GM18951 (cell line): Measurements from ENCODE around the gene DLGAP5.
A peak's percentile ranks its signal among the peaks of the same experiment; 100 is the strongest.

Source experiments
- POLR2A ChIP-seq: IDR thresholded peaks from 4 replicates; pipeline ENCODE4 v1.6.1; 2011; ENCODE audit warnings: mild to moderate bottlenecking; ENCODE audit not compliant: insufficient read length, insufficient read depth; ENCODE audit errors: extremely low read depth
- in situ Hi-C: fragments of 300-500 bp; cut with MboI; formaldehyde crosslinking; loops from one replicate; pipeline ENCODE4 v1.12.0; 2022; ENCODE audit warnings: low sequenced_read_pairs, mixed read lengths, inconsistent platforms; ENCODE audit not compliant: unreplicated experiment

Gene DLGAP5

GRCh38 chr14:55131370-55132137, 59.8 kb downstream of the DLGAP5 start:
- TF ChIP-seq POLR2A: no peak
- in situ Hi-C loops: no loop called here

DNA sequence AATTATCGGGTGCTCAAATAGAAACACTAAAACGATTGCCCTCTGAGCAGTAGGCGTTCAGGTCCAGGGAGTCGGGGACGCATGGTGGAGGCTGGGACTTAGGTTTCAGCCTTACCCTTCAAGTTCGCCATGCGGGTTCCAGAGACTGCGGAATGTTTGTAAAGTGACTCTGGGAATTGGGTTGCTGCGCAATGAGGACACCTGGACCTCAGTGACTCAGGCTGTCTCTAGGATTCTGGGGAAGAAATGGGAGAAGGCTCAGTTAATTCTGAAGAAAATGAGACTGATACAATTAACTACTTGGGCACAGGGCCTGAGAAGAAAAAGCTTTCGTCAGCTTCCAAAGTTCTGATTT, 61.2 kb downstream of the DLGAP5 start:
- in situ Hi-C loops: no loop called here
- TF ChIP-seq POLR2A: no peak

DNA sequence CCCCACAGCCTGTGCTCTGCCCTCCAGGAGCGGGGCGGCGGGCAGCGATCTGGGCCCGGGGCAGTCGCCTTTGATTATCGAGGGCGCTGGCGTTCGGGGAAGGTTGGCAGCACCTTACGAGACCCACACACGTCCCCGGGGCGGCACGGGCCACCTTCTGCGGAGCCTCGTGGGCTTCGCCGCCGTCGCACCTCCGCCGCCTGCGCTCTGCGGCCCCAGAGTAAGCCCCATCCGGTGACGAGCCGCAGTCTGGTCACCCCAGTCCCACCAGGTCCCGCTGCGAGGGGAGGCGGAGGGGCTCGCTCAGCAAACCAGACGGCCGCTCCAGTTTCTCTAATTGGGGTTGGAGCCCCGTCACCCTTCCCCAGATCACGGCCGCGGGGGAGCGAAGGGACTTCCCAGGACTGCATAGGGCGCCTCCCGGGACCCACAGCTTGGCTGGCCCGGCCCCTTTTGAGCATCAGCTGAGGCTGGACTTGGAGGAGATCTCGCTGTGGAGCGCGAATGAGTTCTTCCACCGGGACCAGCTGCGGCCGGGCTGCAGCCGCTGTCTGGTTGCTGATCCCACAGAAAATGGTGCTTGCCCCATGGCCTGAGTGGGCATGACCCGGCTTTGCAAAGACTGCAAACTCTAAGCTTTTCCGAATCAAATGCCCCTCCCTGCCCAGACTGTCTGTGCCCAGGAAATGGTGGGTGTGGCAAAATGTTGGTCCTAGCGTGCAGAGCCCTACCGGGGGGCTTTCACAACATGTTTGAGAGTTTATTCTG, 61.8 kb downstream of the DLGAP5 start:
- peak; percentile 13 for TF ChIP-seq POLR2A
- in situ Hi-C loops: no loop called here

GRCh38 chr14:55129086-55129427, 62.3 kb downstream of the DLGAP5 start, which contains the start of gene LGALS3:
Gene LGALS3 (plus strand): TSS chr14:55129252. CDS start chr14:55137374, 8,122 bp downstream.
- peak; percentile 69 for TF ChIP-seq POLR2A
- in situ Hi-C loops: no loop called here

GRCh38 chr14:55128386-55129085, 62.8 kb downstream of the DLGAP5 start:
- in situ Hi-C loops: no loop called here
- TF ChIP-seq POLR2A: no peak

DNA sequence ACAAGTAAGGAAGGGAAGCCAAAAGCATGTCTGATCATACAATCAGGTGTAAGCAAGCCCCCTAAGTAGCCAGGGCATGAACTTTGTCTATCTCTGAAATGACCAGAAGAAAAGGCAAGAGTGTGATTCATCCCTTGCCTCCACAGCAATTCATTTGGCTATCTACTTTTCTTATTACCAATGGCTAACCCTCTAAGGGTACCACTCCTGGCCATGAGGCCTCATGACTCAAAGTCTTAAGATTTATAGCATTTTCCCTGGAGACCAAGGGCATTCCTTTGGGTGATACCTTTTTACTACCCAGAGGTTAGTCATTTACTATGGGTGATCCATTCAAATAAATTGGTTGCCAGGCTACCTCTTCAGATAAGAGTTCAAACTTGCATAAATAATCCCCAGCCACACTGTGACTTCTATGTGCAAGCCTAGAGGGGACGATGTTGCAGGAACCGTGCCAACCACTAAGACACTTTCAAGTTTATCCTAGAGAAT, 63.9 kb downstream of the DLGAP5 start:
- no peak for TF ChIP-seq POLR2A
- in situ Hi-C loops: no loop called here

- in situ Hi-C loops: no loop called here
- TF ChIP-seq POLR2A: no peak
These were observed 64.4 kb downstream of the DLGAP5 start for GRCh38 chr14:55126932-55127459.

GRCh38 chr14:55126034-55126433, 65.4 kb downstream of the DLGAP5 start:
- in situ Hi-C loops: no loop called here
- TF ChIP-seq POLR2A: no peak

DNA sequence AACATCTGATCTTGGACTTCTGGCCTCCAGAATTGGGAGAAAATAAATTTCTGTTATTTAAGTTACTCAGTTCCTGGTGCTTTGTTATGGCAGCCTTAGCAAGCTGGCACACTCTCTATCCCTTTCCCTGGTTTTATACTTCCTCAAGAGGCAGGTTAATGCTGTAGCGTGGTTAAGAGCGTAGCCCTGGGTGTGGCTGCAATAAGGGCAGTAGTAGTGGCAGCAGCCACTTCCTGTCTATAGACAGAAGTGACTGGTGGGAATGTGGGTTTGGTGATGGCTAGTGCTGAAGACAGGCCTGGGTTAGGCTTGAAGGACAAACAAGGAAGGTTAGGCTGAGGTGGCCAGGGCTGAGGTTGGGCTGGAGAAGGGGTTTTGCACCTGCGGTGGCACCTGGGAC, 66.0 kb downstream of the DLGAP5 start:
- no peak for TF ChIP-seq POLR2A

GRCh38 chr14:55124774-55125386, 66.5 kb downstream of the DLGAP5 start:
- no peak for TF ChIP-seq POLR2A
- in situ Hi-C loops: no loop called here

More for the DNA sequence above, 66.0 kb downstream of the DLGAP5 start:
- in situ Hi-C loops: no loop called here

DNA sequence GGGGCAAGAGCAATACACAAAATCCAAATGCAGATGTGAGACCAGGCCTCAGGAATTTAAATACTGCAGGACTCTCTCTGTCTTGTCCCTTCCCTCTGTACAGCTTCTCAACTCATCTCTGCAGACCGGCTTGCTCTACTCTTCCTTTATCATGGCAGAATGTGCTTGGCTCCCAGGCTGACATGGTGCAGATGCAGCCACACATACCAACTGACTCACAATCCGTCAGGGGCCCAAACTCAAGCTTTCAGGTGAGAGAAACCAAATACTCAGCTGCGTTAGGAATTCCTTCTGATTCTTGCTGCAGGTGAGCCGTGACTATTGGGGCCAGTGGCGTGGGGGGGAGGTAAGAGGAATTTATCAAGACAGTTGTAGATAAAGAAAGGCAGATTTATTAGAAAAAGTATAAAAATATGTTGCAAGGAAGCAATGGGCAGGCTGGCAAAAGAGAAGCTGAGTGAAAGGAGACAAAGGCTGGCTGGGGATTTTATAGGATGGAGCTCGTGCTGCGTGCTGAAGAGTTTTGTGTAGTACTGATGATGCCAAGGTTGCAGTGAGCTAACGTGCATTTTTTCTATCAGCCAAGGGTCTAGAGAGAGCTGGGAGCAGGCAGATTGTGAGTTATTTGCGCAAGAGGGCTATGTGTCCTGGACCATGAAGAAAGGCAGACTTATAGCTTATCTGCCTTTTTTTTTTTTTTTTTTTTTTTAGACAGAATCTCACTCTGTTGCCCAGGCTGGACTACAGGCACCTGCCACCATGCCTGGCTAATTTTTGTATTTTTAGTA, 67.3 kb downstream of the DLGAP5 start:
- in situ Hi-C loops: no loop called here
- TF ChIP-seq POLR2A: no peak

DNA sequence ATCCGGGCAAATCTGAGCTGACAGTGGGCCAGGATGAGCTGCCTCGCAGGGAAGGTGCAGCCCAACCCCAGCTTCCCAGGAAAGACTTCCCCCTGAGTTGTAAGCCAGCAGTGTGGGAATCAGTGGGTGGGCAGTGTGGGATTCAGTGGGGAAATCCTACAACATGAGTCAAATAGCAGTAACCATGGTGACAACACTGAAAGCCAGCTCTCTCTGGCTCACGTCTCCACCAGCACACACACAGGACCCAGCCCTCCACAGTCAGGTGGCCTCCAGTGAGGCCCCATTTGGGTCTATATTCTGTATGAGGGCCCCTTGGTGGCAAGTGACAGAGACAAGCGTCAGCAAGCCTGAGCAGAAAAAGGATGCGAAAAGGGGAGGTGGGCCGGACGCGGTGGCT, 68.3 kb downstream of the DLGAP5 start:
- in situ Hi-C loops: no loop called here
- TF ChIP-seq POLR2A: no peak
